ENCODE data around the gene TDRD12. TPM values are rescaled to one million over a fixed set of nuclear protein-coding genes. Genes with fewer than 3 reads are reported as not detected.
"Not testable (repeated sequence)": the region's sequence is repeated elsewhere in the genome, so short reads cannot be mapped to it uniquely, and the experiment has no call there.

TDRD12 gene
- total RNA-seq, 1 donor from 2014 or later = 0.59 TPM

DNA sequence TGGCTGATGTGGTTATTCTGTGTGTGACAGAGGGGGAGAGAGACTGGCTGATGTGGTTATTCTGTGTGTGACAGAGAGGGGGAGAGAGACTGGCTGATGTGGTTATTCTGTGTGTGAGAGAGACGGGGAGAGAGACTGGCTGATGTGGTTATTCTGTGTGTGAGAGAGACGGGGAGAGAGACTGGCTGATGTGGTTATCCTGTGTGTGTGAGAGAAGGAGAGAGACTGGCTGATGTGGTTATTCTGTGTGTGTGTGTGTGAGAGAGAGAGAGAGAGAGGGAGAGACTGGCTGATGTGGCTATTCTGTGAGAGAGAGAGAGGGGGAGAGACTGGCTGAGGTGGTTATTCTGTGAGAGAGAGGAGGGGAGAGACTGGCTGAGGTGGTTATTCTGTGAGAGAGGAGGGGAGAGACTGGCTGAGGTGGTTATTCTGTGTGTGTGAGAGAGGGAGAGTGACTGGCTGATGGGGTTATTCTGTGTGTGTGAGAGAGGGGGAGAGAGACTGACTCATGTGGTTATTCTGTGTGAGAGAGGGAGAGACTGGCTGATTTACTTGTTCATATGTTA is 27.1 kb downstream of the TDRD12 start:
- not testable (repeated sequence) for DNase-seq

- DNase-seq = no peak
Measured at GRCh38 chr19:32748497-32748896, 28.9 kb downstream of the TDRD12 start.

DNA sequence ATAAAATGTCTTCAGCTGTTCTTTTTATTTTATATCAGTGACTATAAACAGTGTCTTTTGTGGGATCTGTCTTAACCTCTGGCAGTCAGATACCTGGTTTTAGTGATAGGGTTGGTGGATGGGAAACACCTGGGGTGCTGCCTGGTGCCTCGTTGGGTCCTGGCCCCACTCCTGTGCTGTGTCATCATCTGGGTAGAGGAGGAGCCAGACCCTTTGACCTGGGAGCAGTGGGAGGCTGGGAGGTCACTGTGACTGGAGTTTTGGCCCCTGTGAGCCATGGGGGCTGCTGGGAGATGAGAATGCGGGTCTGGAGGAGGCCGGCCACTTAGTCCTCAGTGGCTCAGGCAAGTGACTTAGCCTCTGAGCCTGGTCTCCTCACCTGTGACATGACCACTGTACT is 29.4 kb downstream of the TDRD12 start:
- no peak for DNase-seq

DNA sequence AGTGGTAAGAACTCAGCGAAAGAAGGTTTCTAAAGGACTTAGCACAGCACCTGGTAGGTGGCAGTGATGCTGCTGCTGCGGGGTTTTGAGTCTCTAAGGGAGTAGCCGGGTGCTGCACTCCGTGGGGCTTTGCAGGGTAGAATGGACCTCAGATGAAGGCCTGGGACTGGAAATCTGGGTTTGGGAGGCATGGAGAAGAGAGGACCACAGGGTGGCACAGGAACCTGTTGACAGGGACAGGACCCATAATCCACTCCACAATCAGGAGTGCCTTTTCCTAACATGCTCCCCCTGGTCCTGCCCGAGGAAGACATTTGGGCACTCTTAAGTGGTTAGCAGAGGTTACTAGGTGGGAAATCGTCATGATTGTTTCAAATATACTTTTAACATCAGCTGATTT is 29.8 kb downstream of the TDRD12 start:
- no peak for DNase-seq

GRCh38 chr19:32750441-32751055 is 31.0 kb downstream of the TDRD12 start:
- DNase-seq = no peak

DNA sequence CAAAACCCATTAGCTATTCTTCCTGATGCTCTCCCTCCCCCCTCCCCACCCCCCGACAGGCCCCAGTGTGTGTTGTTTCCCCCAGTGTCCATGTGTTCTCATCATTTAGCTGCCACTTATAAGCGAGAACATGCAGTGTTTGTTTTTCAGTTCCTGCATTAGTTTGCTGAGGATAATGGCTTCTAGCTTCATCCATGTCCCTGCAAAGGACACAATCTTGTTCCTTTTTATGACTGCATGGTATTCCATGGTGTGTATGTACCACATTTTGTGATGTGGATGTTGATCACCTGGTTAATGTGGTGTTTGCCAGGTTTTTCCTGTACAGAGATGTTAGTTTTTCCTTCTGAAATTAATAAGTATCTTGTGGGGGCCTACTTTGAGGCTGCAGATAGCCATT is 31.5 kb downstream of the TDRD12 start:
- no peak for DNase-seq

- no peak for DNase-seq
Measured at GRCh38 chr19:32757189-32757588, 37.6 kb downstream of the TDRD12 start.

DNA sequence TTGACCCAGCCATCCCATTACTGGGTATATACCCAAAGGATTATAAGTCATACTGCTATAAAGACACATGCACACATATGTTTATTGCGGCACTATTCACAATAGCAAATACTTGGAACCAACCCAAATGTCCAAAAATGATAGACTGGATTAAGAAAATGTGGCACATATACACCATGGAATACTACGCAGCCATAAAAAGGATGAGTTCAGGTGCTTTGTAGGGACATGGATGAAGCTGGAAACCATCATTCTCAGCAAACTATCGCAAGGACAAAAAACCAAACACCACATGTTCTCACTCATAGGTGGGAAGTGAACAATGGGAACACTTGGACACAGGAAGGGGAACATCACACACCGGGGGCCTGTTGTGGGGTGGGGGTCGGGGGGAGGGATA is 45.8 kb downstream of the TDRD12 start:
- not testable (repeated sequence) for DNase-seq

DNA sequence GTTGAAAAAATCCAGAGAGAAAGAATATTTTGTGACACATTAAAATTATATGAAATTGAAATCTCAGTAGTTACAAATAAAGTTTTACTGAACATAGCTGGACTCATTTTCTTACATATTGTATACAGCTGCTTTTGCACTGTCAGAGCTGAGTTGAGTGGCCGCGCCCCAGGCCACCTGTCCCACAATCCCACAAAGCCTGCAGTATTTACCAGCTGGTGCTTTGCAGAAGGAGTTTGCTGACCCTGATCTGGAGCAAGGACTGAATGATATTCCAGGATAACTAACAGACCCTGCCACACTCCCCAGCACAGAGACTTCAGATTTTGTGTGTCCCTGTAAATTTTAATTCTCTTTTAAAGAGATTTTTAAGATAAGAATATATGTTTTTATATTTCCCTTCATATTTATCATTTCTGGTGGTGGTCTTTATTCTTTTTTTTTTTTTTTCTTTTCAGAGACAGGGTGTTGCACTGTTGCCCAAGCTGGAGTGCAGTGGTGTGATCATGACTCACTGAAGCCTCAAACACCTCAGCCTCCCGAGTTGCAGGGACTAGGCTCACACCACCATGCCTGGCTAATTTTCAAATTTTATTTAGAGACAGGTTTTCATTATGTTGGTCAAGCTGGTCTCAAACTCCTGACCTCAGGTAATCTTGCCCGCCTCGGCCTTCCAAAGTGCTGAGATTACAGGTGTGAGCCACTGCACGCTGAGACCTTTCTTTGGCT is 48.5 kb downstream of the TDRD12 start:
- DNase-seq = no peak

DNA sequence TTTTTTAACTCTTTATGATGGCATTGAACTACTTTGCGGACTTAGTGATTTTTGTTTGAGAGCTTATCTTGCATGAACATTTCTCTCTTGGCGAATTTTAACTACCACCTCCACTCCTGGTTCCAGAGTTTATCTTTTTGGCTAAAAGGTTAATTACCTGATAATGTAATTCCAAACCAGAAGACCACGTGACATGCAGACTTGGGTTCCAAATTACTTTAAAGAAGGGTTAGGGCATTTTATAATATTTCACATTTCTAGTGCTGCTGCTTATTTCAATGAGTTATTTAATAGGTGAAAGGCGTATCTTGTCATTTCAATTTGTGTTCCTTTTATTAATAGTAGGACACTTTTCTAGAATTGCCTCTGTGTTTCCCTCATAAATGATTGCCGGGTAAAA is 52.0 kb downstream of the TDRD12 start:
- DNase-seq = no peak

DNA sequence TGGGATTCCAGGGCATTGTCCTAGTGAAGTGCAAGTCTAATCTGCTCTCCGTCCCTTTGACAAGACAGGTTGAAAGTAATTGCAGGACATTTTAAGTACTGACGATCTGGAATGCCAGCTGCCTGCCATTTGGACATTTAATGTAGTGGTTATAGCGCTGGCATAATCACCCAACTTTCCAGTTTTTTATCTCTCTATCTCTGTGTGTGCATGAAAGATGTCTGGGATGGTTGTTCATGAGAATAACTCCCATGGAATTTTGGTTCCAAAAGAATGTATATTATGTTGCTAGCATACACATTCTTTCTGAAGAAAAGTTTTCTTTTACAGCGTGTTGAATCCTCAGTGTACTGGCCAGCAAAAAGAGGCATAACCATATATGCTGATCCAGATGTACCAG is 53.6 kb downstream of the TDRD12 start:
- no peak for DNase-seq

DNA sequence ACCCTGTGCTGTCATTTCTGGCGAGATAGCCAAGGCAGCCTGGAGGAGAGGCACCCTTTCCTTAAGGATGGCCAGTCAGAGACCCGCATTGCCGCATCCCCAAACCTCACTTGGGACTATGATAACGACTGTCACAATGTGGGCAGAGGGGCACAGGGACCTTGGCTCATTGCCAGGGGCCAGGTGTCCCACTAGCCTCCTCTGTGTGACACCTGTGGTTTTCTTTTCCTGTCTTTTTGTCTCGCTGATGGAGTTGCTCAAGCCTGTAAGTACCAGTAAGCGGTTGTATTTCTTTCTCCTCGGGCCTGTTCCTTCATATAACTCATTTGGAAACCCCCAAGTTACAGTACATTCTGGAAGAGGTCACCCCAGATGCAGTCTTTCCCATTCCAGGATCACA is 59.5 kb downstream of the TDRD12 start:
- no peak for DNase-seq

- no peak for DNase-seq
Measured at GRCh38 chr19:32781280-32781679, 61.7 kb downstream of the TDRD12 start.

DNA sequence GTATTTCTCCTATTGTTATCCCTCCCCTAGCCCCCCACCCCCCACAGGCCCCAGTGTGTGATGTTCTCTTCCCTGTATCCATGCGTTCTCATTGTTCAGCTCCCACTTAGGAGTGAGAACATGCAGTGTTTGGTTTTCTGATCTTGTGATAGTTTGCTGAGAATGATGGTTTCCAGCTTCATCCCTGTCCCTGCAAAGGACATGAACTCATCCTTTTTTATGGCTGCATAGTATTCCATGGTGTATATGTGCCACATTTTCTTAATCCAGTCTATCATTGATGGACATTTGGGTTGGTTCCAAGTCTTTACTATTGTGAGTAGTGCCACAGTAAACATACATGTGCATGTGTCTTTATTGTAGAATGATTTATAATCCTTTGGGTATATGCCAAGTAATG is 62.5 kb downstream of the TDRD12 start:
- not testable (repeated sequence) for DNase-seq

DNA sequence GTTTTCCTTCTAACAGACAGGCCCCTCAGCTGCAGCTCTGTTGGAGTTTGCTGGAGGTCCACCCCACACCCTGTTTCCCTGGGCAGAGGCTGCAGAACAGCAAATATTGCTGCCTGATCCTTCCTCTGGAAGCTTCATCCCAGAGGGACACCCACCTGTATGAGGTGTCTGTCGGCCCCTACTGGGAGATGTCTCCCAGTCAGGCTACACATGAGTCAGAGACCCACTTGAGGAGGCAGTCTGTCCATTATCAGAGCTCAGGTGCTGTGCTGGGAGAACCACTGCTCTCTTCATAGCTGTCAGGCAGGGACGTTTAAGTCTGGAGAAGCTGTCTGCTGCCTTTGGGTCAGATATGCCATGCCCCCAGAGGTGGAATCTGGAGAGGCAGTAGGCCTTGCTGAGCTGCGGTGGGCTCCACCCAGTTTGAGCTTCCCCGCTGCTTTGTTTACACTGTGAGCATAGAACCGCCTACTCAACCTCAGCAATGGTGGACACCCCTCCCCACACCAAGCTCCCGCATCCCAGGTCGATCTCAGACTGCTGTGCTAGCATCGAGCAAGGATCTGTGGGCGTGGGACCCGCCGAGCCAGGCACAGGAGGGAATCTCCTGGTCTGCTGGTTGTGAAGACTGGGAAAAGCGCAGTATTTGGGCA is 67.7 kb downstream of the TDRD12 start:
- not testable (repeated sequence) for DNase-seq

GRCh38 chr19:32787895-32788294 is 68.3 kb downstream of the TDRD12 start:
- not testable (repeated sequence) for DNase-seq

DNA sequence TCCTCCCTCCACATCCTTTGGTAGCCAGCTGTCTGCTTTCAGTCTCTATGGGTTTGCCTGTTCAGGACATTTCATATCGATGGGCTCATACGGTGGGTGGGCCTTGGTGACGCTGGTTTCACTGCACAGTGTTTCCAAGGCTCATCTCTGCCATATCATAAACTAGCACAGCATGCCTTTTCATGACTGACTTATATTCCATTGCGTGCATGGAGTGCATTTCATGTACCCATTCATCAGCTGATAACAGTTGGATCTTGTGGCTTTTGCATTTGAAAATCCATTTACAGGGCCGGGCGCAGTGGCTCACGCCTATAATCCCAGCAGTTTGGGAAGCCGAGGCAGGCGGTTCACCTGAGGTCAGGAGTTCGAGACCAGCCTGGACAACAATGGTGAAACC is 69.9 kb downstream of the TDRD12 start:
- DNase-seq = no peak

DNA sequence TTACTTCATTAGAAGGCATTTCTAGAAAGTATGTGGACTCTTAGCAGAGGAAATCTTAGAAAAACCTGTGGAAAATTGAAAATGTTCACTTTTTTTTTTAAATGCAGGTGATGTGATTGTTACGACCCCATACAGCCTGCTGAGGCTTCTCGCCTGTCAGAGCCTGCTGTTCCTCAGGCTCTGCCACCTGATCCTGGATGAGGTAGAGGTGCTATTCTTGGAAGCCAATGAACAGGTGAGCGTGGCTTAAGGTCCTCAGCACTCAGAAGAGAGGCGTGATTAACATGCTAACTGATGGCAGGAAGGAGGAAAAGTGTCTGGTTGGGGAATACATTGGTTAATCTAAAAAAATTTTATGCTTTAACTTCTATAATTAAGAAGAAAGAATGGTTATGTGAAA is 78.6 kb downstream of the TDRD12 start:
- DNase-seq = no peak

GRCh38 chr19:32800191-32800590 is 80.6 kb downstream of the TDRD12 start:
- DNase-seq = no peak

- DNase-seq = no peak
Measured at GRCh38 chr19:32800754-32801153, 81.2 kb downstream of the TDRD12 start.

- DNase-seq = no peak
Measured at GRCh38 chr19:32802840-32803239, 83.3 kb downstream of the TDRD12 start.

DNA sequence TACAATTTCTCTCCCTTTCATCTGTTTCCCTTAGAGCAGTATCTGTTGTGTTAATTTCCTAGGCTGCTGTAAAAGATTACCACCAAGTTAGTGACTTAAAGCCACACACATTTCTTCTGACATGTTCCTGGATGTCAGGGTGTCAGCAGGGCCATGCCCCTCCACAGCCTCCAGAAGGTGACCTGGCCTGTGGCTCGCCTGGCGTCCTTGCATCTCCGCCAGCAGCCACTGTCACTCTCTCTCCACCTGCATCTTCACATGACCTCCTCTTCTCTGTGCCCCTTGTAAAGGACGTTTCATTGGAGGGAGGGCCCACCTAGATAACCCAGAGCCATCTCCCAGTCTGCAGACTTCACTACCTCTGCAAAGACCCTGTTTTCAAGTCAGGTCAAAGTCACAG is 88.7 kb downstream of the TDRD12 start:
- DNase-seq = no peak

GRCh38 chr19:32809254-32809653 is 89.7 kb downstream of the TDRD12 start:
- no peak for DNase-seq

Data from skin of body (tissue), 2 donors.